IMR-90 (cell line): ENCODE results near the gene RIOK1. TPM values are rescaled to one million over a fixed set of nuclear protein-coding genes. Genes with fewer than 3 reads are reported as not detected.

Source experiments
- ATAC-seq: fragments of 200-7000 bp; cut with Tn5 transposase; 2 replicates; pipeline ENCODE4 v1.9.1; 2020; ENCODE audit warnings: low read depth, mild to moderate bottlenecking, moderate library complexity
- BruUV-seq: library from RNA; stranded (reverse); fragments of 400-500 nt; replicated peaks from 2 replicates; lab custom pipeline; 2021; lab: Mats Ljungman, UMichigan
- CTCF ChIA-PET: fragments of 300-600 bp; formaldehyde crosslinking; extraction: SDS; loops from one replicate; lab custom pipeline; 2021; ENCODE audit warnings: antibody characterized with exemption; lab: Yijun Ruan, JAX
- POLR2A ChIA-PET: fragments of 300-600 bp; sonication (Branson Sonifier 250); formaldehyde crosslinking; loops from one replicate; lab custom pipeline; 2022; ENCODE audit warnings: antibody characterized with exemption; ENCODE audit not compliant: unreplicated experiment; lab: Charles Lee
- DNase-seq: peaks from one replicate; pipeline ENCODE4 v3.0.0; 2013
- H2AFZ ChIP-seq: replicated peaks from 2 replicates; pipeline ENCODE3; 2013; ENCODE audit warnings: low read length, mild to moderate bottlenecking; ENCODE audit not compliant: poor library complexity
- H2AK5ac ChIP-seq: 2 replicates; pipeline ENCODE4 v1.6.1; 2013; ENCODE audit warnings: low read depth, low read length, inconsistent platforms
- H2AK9ac ChIP-seq: replicated peaks from 2 replicates; pipeline ENCODE3; 2013; ENCODE audit warnings: mild to moderate bottlenecking, low read depth, low read length, moderate library complexity; ENCODE audit not compliant: poor library complexity
- H2BK120ac ChIP-seq: 2 replicates; pipeline ENCODE4 v1.6.1; 2013; ENCODE audit warnings: low read depth, low read length, inconsistent platforms
- H2BK15ac ChIP-seq: 3 replicates; pipeline ENCODE4 v1.6.1; 2013; ENCODE audit warnings: low read depth, low read length, inconsistent platforms
- H2BK20ac ChIP-seq: 2 replicates; pipeline ENCODE4 v1.6.1; 2013; ENCODE audit warnings: low read depth, mild to moderate bottlenecking, inconsistent platforms, low read length, moderate library complexity
- H2BK5ac ChIP-seq: 2 replicates; pipeline ENCODE4 v1.6.1; 2013; ENCODE audit warnings: mild to moderate bottlenecking, low read depth, low read length, inconsistent platforms; ENCODE audit not compliant: poor library complexity, severe bottlenecking
- H3K14ac ChIP-seq: replicated peaks from 2 replicates; pipeline ENCODE4 v1.6.1; 2013; ENCODE audit warnings: low read depth, low read length, inconsistent platforms
- H3K18ac ChIP-seq: 2 replicates; pipeline ENCODE4 v1.6.1; 2013; ENCODE audit warnings: low read depth, low read length, control low read depth
- H3K23ac ChIP-seq: 2 replicates; pipeline ENCODE4 v1.6.1; 2013; ENCODE audit warnings: low read depth, low read length, inconsistent platforms
- H3K27ac ChIP-seq: 2 replicates; pipeline ENCODE4 v1.5.1; 2013; ENCODE audit warnings: mild to moderate bottlenecking, control low read depth, low read length; ENCODE audit not compliant: insufficient read depth
- H3K27me3 ChIP-seq: 2 replicates; pipeline ENCODE4 v1.6.1; 2013; ENCODE audit warnings: low read length; ENCODE audit not compliant: control insufficient read depth, insufficient read depth
- H3K36me3 ChIP-seq: 2 replicates; pipeline ENCODE4 v1.6.1; 2013; ENCODE audit warnings: low read length, mixed read lengths; ENCODE audit not compliant: control insufficient read depth, insufficient read depth
- H3K4ac ChIP-seq: 2 replicates; pipeline ENCODE4 v1.6.1; 2013; ENCODE audit warnings: low read depth, low read length, inconsistent platforms
- H3K4me1 ChIP-seq: 2 replicates; pipeline ENCODE4 v1.6.1; 2013; ENCODE audit warnings: low read length, mixed read lengths; ENCODE audit not compliant: control insufficient read depth, insufficient read depth
- H3K4me2 ChIP-seq: 2 replicates; pipeline ENCODE4 v1.6.1; 2013; ENCODE audit warnings: low read depth, mild to moderate bottlenecking, control low read depth, low read length, moderate library complexity
- H3K4me3 ChIP-seq: 2 replicates; pipeline ENCODE4 v1.5.1; 2013; ENCODE audit warnings: low read depth, mild to moderate bottlenecking, control low read depth, low read length, moderate library complexity; ENCODE audit not compliant: insufficient read depth
- H3K56ac ChIP-seq: 2 replicates; pipeline ENCODE4 v1.6.1; 2013; ENCODE audit warnings: low read length, inconsistent platforms; ENCODE audit not compliant: insufficient read depth; ENCODE audit errors: extremely low read depth
- H3K79me1 ChIP-seq, 2 experiments: 2 replicates each; pipeline ENCODE4 v1.6.1; 2013; ENCODE audit warnings: low read length in 2 of 2, inconsistent platforms in 1 of 2, low read depth in 1 of 2
- H3K9ac ChIP-seq: 2 replicates; pipeline ENCODE4 v1.6.1; 2013; ENCODE audit warnings: low read depth, low read length, control low read depth
- H3K9me1 ChIP-seq: 2 replicates; pipeline ENCODE4 v1.6.1; 2013; ENCODE audit warnings: low read length, inconsistent platforms; ENCODE audit not compliant: insufficient read depth
- H3K9me3 ChIP-seq: 2 replicates; pipeline ENCODE4 v1.6.1; 2013; ENCODE audit warnings: low read length; ENCODE audit not compliant: control insufficient read depth, insufficient read depth
- H4K20me1 ChIP-seq: 2 replicates; pipeline ENCODE4 v1.6.1; 2013; ENCODE audit warnings: low read length, inconsistent platforms; ENCODE audit not compliant: insufficient read depth
- H4K5ac ChIP-seq: 2 replicates; pipeline ENCODE4 v1.6.1; 2013; ENCODE audit warnings: mild to moderate bottlenecking, low read depth, low read length, control low read depth
- H4K8ac ChIP-seq, 2 experiments: 2 replicates each; pipeline ENCODE4 v1.6.1; 2013; ENCODE audit warnings: low read depth in 2 of 2, low read length in 2 of 2, control low read depth in 1 of 2, inconsistent platforms in 1 of 2
- H4K91ac ChIP-seq: 2 replicates; pipeline ENCODE4 v1.6.1; 2013; ENCODE audit warnings: low read depth, low read length, inconsistent platforms; ENCODE audit not compliant: insufficient read depth
- BHLHE40 ChIP-seq: fragments of 150-350 bp; IDR thresholded peaks from 2 replicates; pipeline ENCODE4 v1.6.1; 2016; ENCODE audit warnings: mild to moderate bottlenecking, low read depth, low read length
- ELK1 ChIP-seq: fragments of 150-350 bp; IDR thresholded peaks from 2 replicates; pipeline ENCODE4 v1.6.1; 2016; ENCODE audit warnings: low read depth, mild to moderate bottlenecking, low read length, moderate library complexity, borderline replicate concordance
- FOS ChIP-seq: fragments of 150-350 bp; IDR thresholded peaks from 2 replicates; pipeline ENCODE4 v1.6.1; 2016; ENCODE audit warnings: low read depth, low read length
- MAFK ChIP-seq: IDR thresholded peaks from 2 replicates; pipeline ENCODE4 v1.6.1; 2012; ENCODE audit warnings: low read depth, low read length, improper control_type of control experiment
- MAZ ChIP-seq: IDR thresholded peaks from 2 replicates; pipeline ENCODE4 v1.6.1; 2012; ENCODE audit warnings: low read depth, mild to moderate bottlenecking, low read length, improper control_type of control experiment, moderate library complexity, borderline replicate concordance
- MXI1 ChIP-seq: IDR thresholded peaks from 2 replicates; pipeline ENCODE4 v1.6.1; 2012; ENCODE audit warnings: low read depth, mild to moderate bottlenecking, low read length, moderate library complexity, borderline replicate concordance
- NFE2L2 ChIP-seq: fragments of 150-350 bp; IDR thresholded peaks from 2 replicates; pipeline ENCODE4 v1.6.1; 2016; ENCODE audit warnings: low read depth, mild to moderate bottlenecking, low read length
- POLR2A ChIP-seq: IDR thresholded peaks from 2 replicates; pipeline ENCODE4 v1.6.1; 2012; ENCODE audit warnings: mild to moderate bottlenecking, low read depth, low read length
- RAD21 ChIP-seq: IDR thresholded peaks from 2 replicates; pipeline ENCODE4 v1.6.1; 2012; ENCODE audit warnings: low read length, improper control_type of control experiment
- RCOR1 ChIP-seq: IDR thresholded peaks from 2 replicates; pipeline ENCODE4 v1.6.1; 2012; ENCODE audit warnings: mild to moderate bottlenecking, low read length, improper control_type of control experiment; ENCODE audit not compliant: insufficient replicate concordance
- RFX5 ChIP-seq: IDR thresholded peaks from 2 replicates; pipeline ENCODE4 v1.8.0; 2012; ENCODE audit warnings: low read depth, mild to moderate bottlenecking, low read length, moderate library complexity
- SMC3 ChIP-seq: fragments of 150-350 bp; IDR thresholded peaks from 2 replicates; pipeline ENCODE4 v1.6.1; 2016; ENCODE audit warnings: low read depth, mild to moderate bottlenecking, antibody characterized with exemption, low read length, moderate library complexity
- USF2 ChIP-seq: fragments of 150-350 bp; IDR thresholded peaks from 2 replicates; pipeline ENCODE4 v1.6.1; 2017; ENCODE audit warnings: mild to moderate bottlenecking, antibody characterized with exemption, low read length, low read depth
- WGBS, 2 experiments: methylation state at CpG; one replicate each; pipeline versions ENCODE4 v1.1.5 to v1.1.7; 2013; ENCODE audit warnings: missing lambda C conversion rate in 2 of 2; ENCODE audit not compliant: insufficient read length in 1 of 2; ENCODE audit errors: extremely low coverage in 2 of 2; 5-methylcytosine and 5-hydroxymethylcytosine counted together
- dilution Hi-C: fragments of 300-500 bp; cut with HindIII; formaldehyde crosslinking; loops from one replicate; pipeline ENCODE4 v1.14.3; 2018; ENCODE audit warnings: low sequenced_read_pairs; ENCODE audit not compliant: unreplicated experiment
- in situ Hi-C: fragments of 300-500 bp; cut with MboI; formaldehyde crosslinking; loops from 3 replicates; pipeline ENCODE4 v1.14.3; 2019; ENCODE audit warnings: low sequenced_read_pairs, inconsistent platforms, mixed read lengths
- intact Hi-C: fragments of 100-400 bp; cut with micrococcal nuclease; formaldehyde crosslinking; loops from 2 replicates; pipeline ENCODE4 v1.10.0; 2022
- polyA plus RNA-seq, 3 experiments: library from polyadenylated mRNA; depleted of rRNA; stranded (reverse); fragments of >200 nt; gene quantifications; 2 replicates each; pipeline ENCODE4 v1.2.3, GENCODE V29; 2012; ENCODE audit warnings: low replicate concordance in 1 of 3
- total RNA-seq: library from RNA; depleted of rRNA; stranded (reverse); fragments of >200 nt; gene quantifications from 2 replicates; pipeline ENCODE4 v1.2.3, GENCODE V29; 2012

RIOK1 gene
- total and polyA plus RNA-seq, 2 of the 4 experiments (the other 2 are of a cell fraction), result 17.0 to 17.8 TPM

DNA sequence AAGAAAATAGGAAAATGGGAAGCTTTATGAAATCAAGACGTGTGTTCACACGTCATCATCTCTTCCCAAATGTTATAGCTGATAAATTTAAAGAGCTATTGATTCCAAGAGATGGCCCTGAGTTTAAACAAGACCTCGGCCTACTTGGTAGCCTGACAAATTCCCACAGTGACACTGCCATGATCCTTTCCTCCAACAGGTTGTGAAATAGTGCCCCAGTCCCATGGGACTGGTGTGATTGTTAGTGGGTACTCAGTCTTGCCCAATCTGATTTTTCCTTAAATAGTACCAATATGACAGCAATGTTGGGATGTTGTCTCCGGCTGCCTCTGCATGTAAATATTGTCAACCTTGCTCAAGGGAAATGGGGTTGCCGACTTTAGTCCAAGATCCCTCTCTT, 34.5 kb downstream of the RIOK1 start:
- ChIA-PET CTCF (no interaction called here), POLR2A (no interaction called here)
- Histone ChIP-seq H3K4me3 (no peak overlapping the region), H3K4me2 (no peak overlapping the region), H3K9me3 (no peaks in the 10 kb centered on the region), H3K79me1 (no peaks in the 10 kb centered on the region), H2BK120ac (no peak overlapping the region), H4K20me1 (0 out of 2 replicates have a peak, but pooled peaks cover 3% of the 10 kb centered on the region), H2BK5ac (no peak overlapping the region), H3K27me3 (no peaks in the 10 kb centered on the region), H2AK9ac (no peak overlapping the region), H3K27ac (no peak overlapping the region), H2BK20ac (no peak overlapping the region), H3K56ac (no peak overlapping the region), H3K4me1 (no peaks in the 10 kb centered on the region), H4K5ac (no peak overlapping the region), H2BK15ac (no peak overlapping the region), H3K4ac (no peak overlapping the region), H3K9me1 (peaks cover 2% of the 10 kb centered on the region; the same call in 1 of the 2 replicates), H3K14ac (no peak overlapping the region), H3K23ac (no peak overlapping the region), H3K36me3 (no peaks in the 10 kb centered on the region; the same call in 1 of the 2 replicates), H4K8ac (no peak overlapping the region), H3K18ac (no peak overlapping the region), H3K9ac (no peak overlapping the region), H2AK5ac (no peak overlapping the region), H2AFZ (no peak overlapping the region), H4K91ac (no peak overlapping the region)
- intact Hi-C loops, result no loop called here
- TF ChIP-seq FOS (no peak), RAD21 (no peak), SMC3 (no peak), RCOR1 (no peak), USF2 (no peak), ELK1 (no peak), NFE2L2 (no peak), MAZ (no peak), MAFK (no peak), RFX5 (no peak), BHLHE40 (no peak), MXI1 (no peak), POLR2A (no peak)
- no peak for ATAC-seq
- in situ Hi-C loops, result no loop called here
- no CpG with 5 or more reads among the region's 5 CpGs for WGBS, 2 experiments
- BruUV-seq, result no TSS peak
- dilution Hi-C loops, result no loop called here
- DNase-seq, result no peak
